Fibroblast of lung (primary cell): ENCODE results near the gene CARD10. TPM values are rescaled to one million over a fixed set of nuclear protein-coding genes. Genes with fewer than 3 reads are reported as not detected.

Experiments
- DNase-seq, 2 donors: peaks; one replicate each; pipeline versions ENCODE4 v3.0.0 to v3.0.0-alpha.2; 2010; ENCODE audit warnings: low read depth in 2 of 2
- H2AFZ ChIP-seq: 2 replicates; pipeline ENCODE4 v1.5.1; 2012; ENCODE audit warnings: low read length, control low read depth, inconsistent platforms
- H3K27ac ChIP-seq: 2 replicates; pipeline ENCODE4 v1.5.1; 2011; ENCODE audit warnings: low read length, control low read depth; ENCODE audit not compliant: insufficient read depth
- H3K27me3 ChIP-seq: 2 replicates; pipeline ENCODE4 v1.5.1; 2011; ENCODE audit warnings: mild to moderate bottlenecking, low read length; ENCODE audit not compliant: control insufficient read depth, insufficient read depth
- H3K36me3 ChIP-seq: 2 replicates; pipeline ENCODE4 v1.5.1; 2011; ENCODE audit warnings: low read length; ENCODE audit not compliant: control insufficient read depth, insufficient read depth
- H3K4me1 ChIP-seq: 2 replicates; pipeline ENCODE4 v1.5.1; 2011; ENCODE audit warnings: low read length; ENCODE audit not compliant: control insufficient read depth, insufficient read depth; ENCODE audit errors: extremely low read depth
- H3K4me2 ChIP-seq: 2 replicates; pipeline ENCODE4 v1.5.1; 2011; ENCODE audit warnings: low read length, control low read depth; ENCODE audit not compliant: insufficient read depth; ENCODE audit errors: extremely low read depth
- H3K4me3 ChIP-seq, 4 experiments: fragments of 200-600 bp in 1 of 4; sonication (generic) in 1 of 4; replicated peaks in 1 of 4; 2 replicates each; pipeline ENCODE4 v1.5.1; 2011 to 2016; ENCODE audit warnings: low read length in 4 of 4, low read depth in 3 of 4, mild to moderate bottlenecking in 3 of 4, control low read depth in 2 of 4, inconsistent platforms in 1 of 4, mixed read lengths in 1 of 4; ENCODE audit not compliant: insufficient read depth in 1 of 4; ENCODE audit errors: control extremely low read depth in 1 of 4
- H3K79me2 ChIP-seq: 2 replicates; pipeline ENCODE4 v1.5.1; 2012; ENCODE audit warnings: mild to moderate bottlenecking, low read length, inconsistent platforms; ENCODE audit not compliant: control insufficient read depth, insufficient read depth
- H3K9ac ChIP-seq: 2 replicates; pipeline ENCODE4 v1.5.1; 2011; ENCODE audit warnings: mild to moderate bottlenecking, low read length, control low read depth; ENCODE audit not compliant: insufficient read depth
- H3K9me3 ChIP-seq: 2 replicates; pipeline ENCODE4 v1.5.1; 2012; ENCODE audit warnings: low read depth, low read length; ENCODE audit not compliant: control insufficient read depth, insufficient read depth
- H4K20me1 ChIP-seq: 2 replicates; pipeline ENCODE4 v1.5.1; 2011; ENCODE audit warnings: low read length; ENCODE audit not compliant: control insufficient read depth, insufficient read depth; ENCODE audit errors: extremely low read depth
- CTCF ChIP-seq, 2 donors: IDR thresholded peaks in 1 of 2; conservative IDR thresholded peaks in 1 of 2; 1 replicate in 1 of 2; 2 replicates in 1 of 2; pipeline ENCODE4 v1.5.1; 2011 to 2012; ENCODE audit warnings: low read length in 2 of 2, control low read depth in 1 of 2, inconsistent platforms in 1 of 2, low read depth in 1 of 2, mild to moderate bottlenecking in 1 of 2
- EZH2 ChIP-seq: IDR thresholded peaks from 2 replicates; pipeline ENCODE4 v1.5.1; 2012; ENCODE audit warnings: low read length, control low read depth, mild to moderate bottlenecking; ENCODE audit errors: missing control alignments
- polyA plus RNA-seq, 2 donors: library from polyadenylated mRNA; depleted of rRNA in 1 of 2; stranded (reverse) in 1 of 2; unstranded in 1 of 2; fragments of >200 nt; gene quantifications; 2 replicates each; pipeline ENCODE4 v1.2.1, GENCODE V29; 2011 to 2012; ENCODE audit warnings: missing spikeins in 1 of 2
- total RNA-seq: library from RNA; depleted of rRNA; stranded (reverse); fragments of >200 nt; gene quantifications from 2 replicates; pipeline ENCODE4 v1.2.1, GENCODE V29; 2014

Gene CARD10
- total and polyA plus RNA-seq, 2 donors (not counting 1 experiment from before 2014, with no cell fraction given): 1.6 to 2.3 TPM

DNA sequence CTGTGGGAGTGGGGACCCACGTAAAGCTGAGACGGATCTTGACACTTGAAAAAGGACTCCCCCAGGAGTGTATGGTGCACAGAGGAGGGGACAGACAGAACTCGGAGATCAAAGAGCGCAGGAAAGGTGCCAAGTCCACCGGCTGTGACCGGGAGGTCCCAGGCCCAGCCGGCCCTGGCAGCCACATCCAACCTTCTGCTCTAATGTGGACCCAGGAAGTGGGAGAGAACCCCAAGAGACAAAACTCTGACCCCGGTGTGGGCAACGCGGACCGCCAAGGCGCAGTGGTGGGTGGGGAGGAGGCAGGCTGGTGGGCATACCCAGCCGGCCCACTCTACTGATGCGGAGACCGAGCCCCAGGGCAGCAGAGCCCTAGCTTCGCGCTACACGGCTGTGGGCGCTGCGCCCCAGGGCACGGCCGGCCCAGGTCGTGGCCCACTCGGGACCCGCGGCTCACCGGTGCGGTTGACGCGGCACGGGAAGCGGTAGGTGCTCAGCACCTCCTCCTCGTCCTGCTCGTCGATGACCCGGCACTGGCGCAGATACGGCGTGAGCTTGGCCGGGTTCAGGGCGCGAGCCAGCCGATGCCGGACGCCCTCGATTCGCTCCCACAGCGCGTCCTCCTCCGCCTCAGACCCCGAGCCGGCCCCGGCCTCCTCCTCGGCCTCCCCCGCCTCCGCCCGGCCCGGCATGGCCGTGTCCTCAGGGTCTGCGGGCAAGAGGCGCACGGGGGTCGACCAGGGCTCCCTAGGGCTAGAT is 527 bp downstream of the CARD10 start:
- H3K4me3 ChIP-seq: peak overlapping the region; percentile 27 to 62 (median 56)
- peak in 1 of 2 donors; percentile 17 for DNase-seq
- peaks cover 4% of the 10 kb centered on the region for H3K36me3 ChIP-seq
- no peak overlapping the region for H3K27ac ChIP-seq
- peak overlapping the region; percentile 77 for H3K4me2 ChIP-seq
- peak overlapping the region; percentile 57 for H3K9ac ChIP-seq
- H3K27me3 ChIP-seq: no peaks in the 10 kb centered on the region
- no peak for TF ChIP-seq CTCF (conservative IDR thresholded peaks at IDR 0.05 in 1 of 2, IDR thresholded peaks at IDR 0.05 in 1 of 2; ENCODE audit: low read depth in 1 of 2, low read length in 2 of 2)
- TF ChIP-seq EZH2: no peak
- no peaks in the 10 kb centered on the region for H3K79me2 ChIP-seq
- no peaks in the 10 kb centered on the region for H3K9me3 ChIP-seq
- peaks cover 4% of the 10 kb centered on the region for H3K4me1 ChIP-seq
- H2AFZ ChIP-seq: peak overlapping the region; percentile 75
- no peaks in the 10 kb centered on the region for H4K20me1 ChIP-seq

- H3K4me3 ChIP-seq: no peak overlapping the region
- H2AFZ ChIP-seq: no peak overlapping the region
- no peak for TF ChIP-seq EZH2
- no peak for TF ChIP-seq CTCF (conservative IDR thresholded peaks at IDR 0.05 in 1 of 2, IDR thresholded peaks at IDR 0.05 in 1 of 2; ENCODE audit: low read depth in 1 of 2, low read length in 2 of 2)
- H3K27me3 ChIP-seq: no peaks in the 10 kb centered on the region
- H3K9me3 ChIP-seq: no peaks in the 10 kb centered on the region
- no peaks in the 10 kb centered on the region for H3K79me2 ChIP-seq
- no peak overlapping the region for H3K9ac ChIP-seq
- no peak for DNase-seq
- peaks cover 4% of the 10 kb centered on the region for H3K36me3 ChIP-seq
- H3K4me2 ChIP-seq: peak overlapping the region; percentile 51
- H3K27ac ChIP-seq: no peak overlapping the region
- no peaks in the 10 kb centered on the region for H4K20me1 ChIP-seq
- H3K4me1 ChIP-seq: peaks cover 9% of the 10 kb centered on the region
Observed at GRCh38 chr22:37517826-37518450, 1.3 kb downstream of the CARD10 start.

GRCh38 chr22:37516456-37516855 is 2.8 kb downstream of the CARD10 start:
- Histone ChIP-seq H3K79me2 (no peaks in the 10 kb centered on the region), H3K9ac (no peak overlapping the region), H3K4me1 (peaks cover 19% of the 10 kb centered on the region), H4K20me1 (no peaks in the 10 kb centered on the region), H3K4me2 (no peak overlapping the region), H3K9me3 (no peaks in the 10 kb centered on the region), H2AFZ (no peak overlapping the region), H3K4me3 (no peak overlapping the region), H3K27me3 (no peaks in the 10 kb centered on the region), H3K36me3 (peaks cover 4% of the 10 kb centered on the region), H3K27ac (no peak overlapping the region)
- no peak for DNase-seq
- no peak for TF ChIP-seq EZH2
- TF ChIP-seq CTCF (conservative IDR thresholded peaks at IDR 0.05 in 1 of 2, IDR thresholded peaks at IDR 0.05 in 1 of 2; ENCODE audit: low read depth in 1 of 2, low read length in 2 of 2): no peak
